CD4-positive, alpha-beta T cell treated with Interleukin-6 for 4 hours (primary cell): ENCODE measurements around the gene FAM131C.

ENCODE experiments used
- DNase-seq: peaks from one replicate; pipeline ENCODE4 v3.0.0-alpha.2; 2020; ENCODE audit warnings: mixed read lengths

Gene FAM131C

DNA sequence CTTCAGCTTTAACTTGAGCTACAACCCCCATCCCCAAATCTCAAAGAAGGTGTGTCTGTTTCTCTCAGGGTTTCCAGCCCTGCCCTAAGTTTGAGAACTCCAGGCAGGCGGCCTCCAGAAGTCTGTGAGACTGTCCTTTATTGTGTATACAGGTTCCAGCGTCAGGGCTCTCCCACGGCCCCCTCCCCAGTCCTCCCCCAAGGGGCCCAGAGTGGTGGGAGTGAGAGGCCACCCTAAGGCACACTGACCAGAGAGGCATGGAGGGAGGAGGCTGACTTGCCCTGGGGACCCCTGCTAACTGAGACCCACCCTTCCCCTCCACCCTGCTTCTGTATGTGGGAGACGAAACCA, 59.6 kb downstream of the FAM131C start:
- no peak for DNase-seq

DNA sequence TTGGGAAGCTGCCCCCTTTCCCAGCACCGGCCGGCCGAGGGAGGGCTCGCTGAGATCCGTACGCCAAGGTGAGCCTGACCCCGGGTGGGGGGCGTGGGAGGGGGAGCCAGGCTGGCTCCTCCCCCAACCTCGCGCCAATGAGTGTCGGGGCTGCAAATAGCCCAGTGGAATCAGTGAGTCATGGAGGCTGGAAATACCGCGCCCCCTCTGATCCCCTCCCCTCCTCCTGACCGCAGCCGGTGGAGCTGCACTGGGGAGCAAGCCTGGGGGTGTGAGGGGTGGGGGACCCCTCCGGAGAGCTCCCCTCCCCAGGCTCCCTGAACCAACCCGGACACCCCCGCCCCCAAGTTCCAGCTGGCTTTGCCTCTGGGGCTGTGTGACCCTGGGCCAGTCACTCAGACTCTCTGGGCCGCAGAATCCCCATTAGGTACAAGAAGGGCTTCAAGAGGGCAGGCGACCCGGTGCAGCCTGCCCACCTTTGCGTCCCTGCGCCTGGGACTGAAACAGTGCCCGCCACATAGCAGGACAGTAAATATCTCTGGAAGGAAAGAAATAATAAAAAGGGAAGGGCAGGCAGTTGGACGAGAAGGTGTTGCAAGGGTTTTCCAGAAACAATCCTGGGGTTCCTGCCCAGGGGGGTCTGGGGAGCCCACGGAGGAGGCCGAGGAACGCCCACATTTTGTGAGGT, 60.1 kb downstream of the FAM131C start:
- DNase-seq, result peak; percentile 45

DNA sequence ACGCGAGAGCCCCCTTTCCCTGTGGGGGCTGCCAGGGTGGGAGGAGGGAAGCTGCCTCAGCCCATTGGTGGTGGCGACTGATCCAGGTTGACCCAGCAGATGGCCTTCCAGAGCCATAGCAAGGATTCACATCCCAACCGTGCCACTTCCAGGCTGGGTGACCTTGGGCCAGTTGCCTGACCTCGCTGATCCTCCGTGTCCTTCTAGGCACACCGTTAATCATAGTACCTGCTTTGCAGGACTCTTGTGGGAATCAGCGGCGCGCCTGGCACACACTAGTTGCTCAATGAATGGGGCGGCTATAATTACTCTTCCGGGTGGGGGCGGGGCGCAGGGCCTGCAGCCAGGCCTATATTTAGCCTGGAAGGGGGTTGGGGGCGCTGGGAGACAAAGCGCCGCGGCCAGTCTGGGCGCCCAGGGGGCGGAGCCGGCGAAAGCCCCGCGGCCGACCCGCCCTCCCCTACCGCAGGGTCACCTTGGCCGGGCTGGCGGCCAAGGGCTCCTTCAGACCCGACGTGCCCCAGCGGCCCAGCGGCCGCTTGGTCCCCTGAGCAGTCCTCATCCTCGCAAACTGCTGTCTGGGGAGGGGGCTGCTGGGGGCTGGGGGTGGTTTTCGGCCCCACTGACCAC, 60.7 kb downstream of the FAM131C start:
- peak; percentile 57 for DNase-seq

DNA sequence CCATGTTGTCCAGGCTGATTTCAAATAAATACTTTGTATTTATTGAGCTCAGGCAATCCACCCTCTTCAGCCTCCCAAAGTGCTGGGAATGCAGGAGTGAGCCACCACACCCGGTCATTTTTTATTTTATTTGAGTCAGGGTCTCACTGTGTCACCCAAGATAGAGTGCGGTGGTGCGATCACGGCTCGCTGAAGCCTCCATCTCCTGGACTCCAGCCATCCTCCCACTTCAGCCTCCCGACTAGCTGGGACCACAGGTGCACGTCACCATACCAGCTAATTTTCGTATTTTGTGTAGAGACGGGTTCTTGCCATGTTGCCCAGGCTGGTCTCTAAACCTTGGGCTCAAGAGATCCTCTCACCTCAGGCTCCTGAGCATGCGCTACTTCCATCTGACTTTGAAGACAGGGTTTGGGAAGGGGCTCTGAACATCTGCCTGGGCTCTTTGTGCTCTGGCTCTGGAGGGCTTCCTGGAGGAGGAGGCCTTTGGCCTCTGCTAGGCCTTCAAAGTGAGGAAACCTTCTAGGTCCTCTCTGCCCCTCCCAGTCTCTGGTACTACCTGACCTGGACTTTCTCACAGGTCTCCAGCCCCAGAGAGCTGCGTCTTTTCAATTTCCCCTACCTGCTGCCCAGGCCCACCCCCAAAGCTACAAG, 61.4 kb downstream of the FAM131C start:
- no peak for DNase-seq

DNA sequence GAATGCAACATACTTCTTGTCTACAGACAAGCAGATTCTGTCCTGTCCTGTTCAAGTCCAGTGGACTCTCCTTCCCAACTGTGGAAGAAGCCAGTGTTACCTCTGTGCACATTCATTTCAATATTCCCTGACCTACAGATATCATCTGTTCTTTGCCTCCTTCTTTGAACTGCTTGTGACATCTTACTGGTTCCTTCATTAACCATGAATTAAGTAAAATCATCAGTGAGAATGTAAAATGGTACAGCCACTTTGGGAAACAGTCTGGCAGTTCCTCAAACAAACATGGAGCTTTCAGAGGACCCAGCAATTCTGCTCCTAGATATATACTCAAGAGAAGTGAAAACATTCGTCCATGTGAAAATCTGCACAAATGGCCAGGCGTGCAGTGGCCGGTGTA, 62.6 kb downstream of the FAM131C start:
- DNase-seq, result no peak

DNA sequence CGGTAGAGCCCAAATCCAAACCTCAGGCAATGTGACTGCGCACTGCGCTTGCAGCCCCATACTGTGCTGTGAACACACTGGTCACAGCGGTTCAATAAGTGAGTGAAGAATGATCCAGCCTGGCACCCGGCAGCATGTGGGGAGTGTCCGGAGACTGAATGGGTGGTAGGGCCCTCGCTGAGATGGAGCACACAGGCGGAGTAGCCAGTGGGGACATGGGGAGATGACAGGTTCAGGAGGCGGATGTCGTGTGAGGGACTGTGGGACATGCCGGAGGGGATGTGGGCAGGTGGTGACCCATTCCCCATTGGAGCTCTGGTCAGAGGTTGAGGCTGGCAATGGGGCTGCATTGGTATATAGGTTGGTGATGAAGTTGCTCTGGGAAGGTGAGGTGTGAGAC, 63.8 kb downstream of the FAM131C start:
- DNase-seq, result no peak

DNA sequence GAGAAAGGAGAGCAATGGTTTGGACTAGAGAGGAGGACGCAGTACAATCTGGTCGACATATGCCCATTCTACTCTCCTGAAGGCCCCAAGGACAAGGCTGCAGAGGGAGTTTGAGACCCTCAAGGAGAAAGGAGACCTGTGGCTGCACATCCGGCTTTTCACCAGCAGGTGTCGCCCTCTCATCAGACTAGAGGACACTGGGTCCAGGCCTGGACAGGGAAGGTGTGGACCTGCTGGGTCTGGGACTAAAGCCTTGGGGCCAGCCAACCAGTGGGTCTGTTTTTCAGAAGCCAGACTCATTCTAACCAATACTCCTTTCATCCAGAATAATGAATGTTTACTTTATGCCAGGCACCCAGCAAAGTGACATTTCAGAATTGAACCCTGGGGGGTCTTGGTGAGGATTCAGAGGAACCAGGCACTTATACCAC, 64.4 kb downstream of the FAM131C start:
- peak; percentile 76 for DNase-seq
